CD4-positive, alpha-beta T cell treated with Interleukin-10 for 1 hour (primary cell): Measurements from ENCODE around the gene TANGO6.

Experiments used
- DNase-seq: peaks from one replicate; pipeline ENCODE4 v3.0.0-alpha.2; 2020

TANGO6 gene

GRCh38 chr16:68915589-68915988, 72.3 kb downstream of the TANGO6 start:
- DNase-seq: no peak

DNA sequence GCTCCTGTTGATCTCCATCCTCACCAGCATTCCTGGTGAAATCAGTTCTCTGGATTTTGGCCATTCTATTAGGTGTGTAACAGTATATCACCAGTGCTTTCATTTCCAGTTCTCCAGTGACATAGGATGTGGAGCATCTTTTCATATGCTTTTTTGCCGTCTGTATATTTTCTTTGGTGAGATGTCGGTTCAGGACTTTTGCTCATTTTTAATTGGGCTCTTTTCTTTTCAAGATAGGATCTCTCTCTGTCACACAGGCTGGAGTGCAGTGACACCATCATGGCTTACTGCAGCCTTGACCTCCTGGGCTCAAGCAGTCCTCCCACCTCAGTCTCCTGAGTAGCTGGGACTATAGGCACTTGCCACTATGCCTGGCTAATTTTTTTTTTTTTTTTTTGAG, 74.2 kb downstream of the TANGO6 start:
- no peak for DNase-seq

GRCh38 chr16:68920349-68920748, 77.0 kb downstream of the TANGO6 start:
- no peak for DNase-seq

DNA sequence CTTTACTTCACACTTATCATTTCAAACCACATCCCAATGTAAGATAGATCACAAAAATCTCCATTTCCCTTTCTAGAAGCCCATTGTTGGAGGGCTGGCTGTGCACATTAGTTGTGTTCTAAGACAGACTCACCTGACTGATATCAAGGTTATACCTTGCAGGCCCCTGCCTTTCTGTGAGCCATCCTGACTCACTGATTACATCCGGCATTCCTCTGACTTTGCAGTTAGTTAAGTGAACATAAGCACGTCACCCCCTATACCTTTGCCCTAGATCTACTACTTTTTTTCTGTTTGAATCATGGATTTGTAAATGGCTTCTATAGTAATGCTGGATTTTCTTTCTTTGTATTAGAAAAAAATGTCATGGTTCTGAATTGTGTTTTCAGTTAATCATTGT, 78.3 kb downstream of the TANGO6 start:
- DNase-seq: no peak

DNA sequence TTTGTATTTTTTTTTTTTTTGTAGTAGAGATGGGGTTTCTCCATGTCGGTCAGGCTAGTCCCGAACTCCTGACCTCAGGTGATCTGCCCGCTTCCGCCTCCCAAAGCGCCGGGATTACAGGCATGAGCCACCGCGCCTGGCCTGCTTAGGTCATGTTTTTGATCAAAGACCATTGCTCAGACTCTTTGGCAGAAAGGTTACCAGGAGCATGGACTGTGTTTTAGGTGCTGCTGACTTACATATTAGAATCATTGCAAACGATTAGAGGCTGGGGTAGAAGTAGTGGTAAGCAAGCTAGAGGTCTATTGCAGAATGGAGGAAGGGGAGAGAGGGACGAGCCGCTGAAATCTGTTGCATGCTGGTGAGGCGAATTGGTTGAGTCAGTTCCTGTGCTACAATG, 79.8 kb downstream of the TANGO6 start:
- DNase-seq: no peak

GRCh38 chr16:68927018-68927417, 83.7 kb downstream of the TANGO6 start:
- DNase-seq: no peak

DNA sequence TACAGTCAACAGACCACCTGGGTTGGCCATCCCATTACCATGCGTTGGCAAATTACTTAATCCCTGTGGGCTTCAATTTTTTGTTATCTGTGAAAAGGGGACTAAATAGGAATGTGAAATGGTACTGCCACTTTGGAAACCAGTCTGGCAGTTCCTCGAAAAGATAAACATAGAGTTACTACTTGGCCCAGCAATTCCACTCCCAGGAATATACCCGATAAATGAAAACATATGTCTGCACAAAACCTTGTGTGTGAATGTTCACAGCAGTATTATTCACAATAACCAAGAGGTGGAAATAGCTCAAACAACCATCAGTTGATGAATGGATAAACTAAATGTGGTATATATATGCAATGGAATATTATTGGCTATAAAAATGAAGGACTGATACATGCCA, 87.9 kb downstream of the TANGO6 start:
- DNase-seq: no peak

GRCh38 chr16:68934402-68934801, 91.1 kb downstream of the TANGO6 start:
- DNase-seq: no peak

- DNase-seq: no peak
These were observed 91.7 kb downstream of the TANGO6 start for GRCh38 chr16:68935008-68935407.

- no peak for DNase-seq
These were observed 93.7 kb downstream of the TANGO6 start for GRCh38 chr16:68936736-68937631.

DNA sequence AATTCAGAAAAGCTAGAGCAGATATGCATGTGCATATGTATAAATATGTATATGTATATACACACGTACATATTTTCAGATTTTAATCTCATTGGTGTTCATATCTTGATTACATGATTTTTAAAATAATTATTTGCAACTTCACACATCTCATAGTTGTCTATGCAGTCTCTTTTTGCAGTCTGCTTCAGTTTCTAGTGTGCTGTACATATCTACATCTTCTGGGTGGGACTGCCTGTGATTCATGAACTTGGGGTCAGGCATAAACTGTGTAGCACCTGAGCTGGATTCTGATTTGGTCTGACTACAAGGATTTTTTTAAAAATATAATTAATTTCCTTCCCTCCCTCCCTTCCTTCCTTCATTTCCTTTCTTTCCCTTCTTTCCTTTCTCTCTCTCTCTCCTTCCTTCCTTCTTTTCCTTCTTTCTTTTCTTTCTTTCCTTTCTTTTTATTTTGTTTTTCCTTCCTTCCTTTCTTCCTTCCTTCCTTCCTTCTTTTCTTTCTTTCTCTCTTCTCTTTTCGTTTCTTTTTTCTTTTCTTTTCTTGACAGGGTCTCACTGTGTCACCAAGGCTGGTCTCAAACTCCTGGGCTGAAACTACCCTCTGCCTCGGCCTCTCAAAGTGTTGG, 96.5 kb downstream of the TANGO6 start:
- no peak for DNase-seq

DNA sequence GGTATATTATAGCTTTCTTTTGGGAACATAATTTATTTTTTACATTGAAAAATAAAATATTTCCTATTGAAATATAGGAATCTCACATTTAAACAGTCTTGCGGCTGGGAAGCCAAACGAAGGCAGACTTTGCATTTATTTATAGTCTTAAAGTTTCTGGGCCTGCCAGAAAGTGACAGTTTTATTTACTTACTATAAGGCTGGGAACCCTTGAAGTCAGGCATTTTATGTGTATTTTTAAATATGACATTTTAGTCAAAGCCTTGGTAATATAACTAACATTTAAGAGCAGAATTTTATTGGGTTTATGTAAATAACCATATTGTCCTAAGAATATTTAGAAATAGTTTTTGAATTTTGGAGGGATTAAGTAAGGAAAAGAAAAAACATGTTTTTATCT, 97.5 kb downstream of the TANGO6 start:
- DNase-seq: no peak

GRCh38 chr16:68943961-68944360, 100.6 kb downstream of the TANGO6 start:
- DNase-seq: no peak

DNA sequence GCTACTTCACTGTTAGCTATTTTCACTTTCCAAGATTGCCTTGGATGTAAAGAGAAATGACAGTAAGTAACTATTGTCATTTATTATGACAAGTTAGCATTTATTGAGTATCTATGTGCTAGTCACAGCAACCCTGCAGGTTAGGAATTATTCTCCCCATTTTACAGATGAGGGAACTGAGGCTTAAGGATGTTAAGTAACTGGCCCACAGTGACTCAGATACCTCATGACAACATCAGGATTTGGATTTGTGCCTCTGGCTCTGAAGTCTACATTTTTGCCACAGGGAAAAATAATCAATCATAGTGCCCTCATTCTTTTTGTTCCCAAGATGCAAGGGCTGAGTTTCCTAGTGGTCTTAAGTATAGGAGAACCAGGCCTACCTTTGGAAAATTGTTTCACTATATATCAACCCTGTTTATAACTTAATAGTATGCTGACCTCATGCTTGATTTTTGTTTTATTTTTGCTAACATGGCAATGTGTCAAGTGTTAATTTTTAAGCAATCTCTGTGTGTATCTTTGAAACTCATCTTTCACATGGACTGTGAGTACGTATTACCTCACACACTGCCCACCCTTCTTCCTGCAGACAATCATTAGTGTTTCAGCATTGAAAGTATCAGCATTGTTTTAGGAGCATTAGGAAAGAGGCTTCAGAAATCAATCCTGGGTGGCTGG, 105.0 kb downstream of the TANGO6 start:
- DNase-seq: no peak

- DNase-seq: no peak
These were observed 108.9 kb downstream of the TANGO6 start for GRCh38 chr16:68951991-68952877.

- DNase-seq: no peak
These were observed 111.7 kb downstream of the TANGO6 start for GRCh38 chr16:68954911-68955635.

- DNase-seq: no peak
These were observed 117.6 kb downstream of the TANGO6 start for GRCh38 chr16:68960910-68961309.

GRCh38 chr16:68961778-68962402, 118.6 kb downstream of the TANGO6 start:
- DNase-seq: no peak

- no peak for DNase-seq
These were observed 126.0 kb downstream of the TANGO6 start for GRCh38 chr16:68969338-68969737.

DNA sequence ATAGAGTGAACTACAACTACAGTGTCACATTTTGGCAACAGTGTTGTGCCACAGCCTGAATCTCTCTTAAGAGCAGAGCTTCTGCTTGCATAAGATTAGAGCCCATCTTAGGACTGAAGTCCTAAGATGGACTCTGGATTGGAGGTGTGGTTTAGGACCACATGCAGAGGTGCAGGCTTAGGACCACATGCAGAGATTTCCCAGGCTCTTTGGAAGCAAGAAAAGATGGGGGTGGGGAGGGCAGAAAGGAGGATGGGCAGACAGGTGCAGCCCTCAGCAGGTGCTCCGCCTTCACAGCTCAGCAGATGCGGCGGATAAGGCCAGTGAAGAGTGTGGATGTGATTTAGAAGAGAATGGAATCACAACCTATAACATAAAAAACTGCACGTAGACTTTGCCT, 128.7 kb downstream of the TANGO6 start:
- no peak for DNase-seq

DNA sequence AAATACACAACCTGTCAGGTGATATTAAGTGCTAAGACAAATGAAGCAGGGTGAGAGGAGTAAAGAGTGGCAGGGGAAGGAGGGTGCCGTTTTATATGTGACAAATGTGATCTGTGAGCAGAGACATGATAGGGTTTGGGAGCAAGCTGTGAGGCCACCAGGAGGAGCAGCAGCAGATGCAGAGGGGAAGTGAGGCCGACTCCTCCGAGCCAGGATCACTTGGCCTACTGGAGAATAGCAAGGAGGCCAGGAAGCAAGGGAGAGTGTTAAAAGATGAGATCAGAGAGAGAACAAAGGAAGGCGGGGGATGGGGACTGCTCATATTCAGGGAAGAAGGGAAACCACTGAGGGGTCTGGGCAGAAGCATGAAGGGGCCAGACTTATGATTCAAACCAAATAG, 129.4 kb downstream of the TANGO6 start:
- no peak for DNase-seq
